OCI-LY3 (cell line): Measurements from ENCODE around the gene SKA1.

Experiments
- H2AFZ ChIP-seq: fragments of 200-600, 300-600 bp; shearing (Covaris generic); 2 replicates; pipeline ENCODE4 v1.6.0; 2014; ENCODE audit warnings: antibody characterized with exemption, low read depth, low read length
- H3K27ac ChIP-seq: fragments of 200-600, 300-600 bp; sonication (generic); 2 replicates; pipeline ENCODE4 v1.5.1; 2014; ENCODE audit warnings: mild to moderate bottlenecking, low read length, moderate library complexity, mixed read lengths
- H3K27me3 ChIP-seq: fragments of 200-600, 300-600 bp; sonication (generic); 2 replicates; pipeline ENCODE4 v1.6.1; 2014; ENCODE audit warnings: low read depth, low read length, mixed read lengths
- H3K36me3 ChIP-seq: fragments of 200-600, 300-600 bp; sonication (generic); replicated peaks from 2 replicates; pipeline ENCODE3; 2014; ENCODE audit warnings: low read depth, low read length, mixed read lengths
- H3K4me1 ChIP-seq: fragments of 300-600, 200-600 bp; sonication (generic); 2 replicates; pipeline ENCODE4 v1.6.1; 2014; ENCODE audit warnings: low read length, mixed read lengths
- H3K4me2 ChIP-seq: fragments of 200-600, 300-600 bp; sonication (generic); 2 replicates; pipeline ENCODE4 v1.6.1; 2014; ENCODE audit warnings: low read length, mixed read lengths
- H3K4me3 ChIP-seq: fragments of 300-600, 200-600 bp; sonication (generic); 2 replicates; pipeline ENCODE4 v1.5.1; 2014; ENCODE audit warnings: antibody characterized with exemption, mild to moderate bottlenecking, low read length, moderate library complexity
- H3K79me2 ChIP-seq: fragments of 300-600, 200-600 bp; shearing (Covaris generic); 2 replicates; pipeline ENCODE4 v1.6.1; 2014; ENCODE audit warnings: mild to moderate bottlenecking, low read length, mixed read lengths
- H3K9ac ChIP-seq: fragments of 300-600, 200-600 bp; shearing (Covaris generic); 2 replicates; pipeline ENCODE4 v1.6.0; 2014; ENCODE audit warnings: mild to moderate bottlenecking, low read length, moderate library complexity
- H3K9me3 ChIP-seq: fragments of 200-600, 300-600 bp; shearing (Covaris generic); 2 replicates; pipeline ENCODE4 v1.6.1; 2014; ENCODE audit warnings: low read length, mixed read lengths; ENCODE audit not compliant: insufficient read depth
- H4K20me1 ChIP-seq: fragments of 200-600, 300-600 bp; sonication (generic); 2 replicates; pipeline ENCODE4 v1.6.1; 2016; ENCODE audit warnings: low read length, mixed read lengths; ENCODE audit not compliant: insufficient read depth
- EZH2phosphoT487 ChIP-seq: fragments of 200-600 bp; shearing (Covaris generic); IDR thresholded peaks from 2 replicates; pipeline ENCODE4 v1.6.1; 2018; ENCODE audit warnings: antibody characterized with exemption, mixed run types, low read depth
- TF ChIP-seq, protein P1 (sequence below): fragments of 200-600, 300-600 bp; sonication (generic); IDR thresholded peaks from 2 replicates; pipeline ENCODE4 v1.5.1; 2014; ENCODE audit warnings: antibody characterized with exemption, low read length, low read depth

SKA1 gene

DNA sequence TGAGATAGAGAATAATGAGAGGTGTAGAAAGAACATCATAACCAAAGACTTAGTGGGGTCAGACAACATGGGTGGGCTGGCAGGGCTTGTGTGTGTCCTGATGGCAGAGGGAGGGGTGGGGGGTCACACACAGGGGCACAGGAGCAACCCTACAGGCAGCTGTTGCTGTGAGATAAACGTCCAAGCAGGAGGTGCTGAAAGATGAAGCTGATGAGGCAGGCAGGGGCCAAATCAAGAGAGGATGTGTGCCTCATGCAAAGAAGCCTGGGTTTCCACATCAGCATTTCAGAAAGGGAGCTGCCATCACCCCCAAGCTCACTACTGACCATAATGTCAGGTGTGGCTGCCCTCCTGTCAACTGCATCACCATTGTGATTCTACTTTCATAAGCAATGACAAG, 16.0 kb upstream of the SKA1 start:
- no peak overlapping the region for H3K27ac ChIP-seq
- H3K4me2 ChIP-seq, result no peak overlapping the region
- no peaks in the 10 kb centered on the region for H3K79me2 ChIP-seq
- no peaks in the 10 kb centered on the region for H4K20me1 ChIP-seq
- no peak overlapping the region for H2AFZ ChIP-seq
- no peaks in the 10 kb centered on the region for H3K9me3 ChIP-seq
- H3K27me3 ChIP-seq, result peaks cover 14% of the 10 kb centered on the region; the same call in 1 of the 2 replicates
- H3K9ac ChIP-seq, result no peak overlapping the region
- H3K4me1 ChIP-seq, result peaks cover 23% of the 10 kb centered on the region
- no peaks in the 10 kb centered on the region for H3K36me3 ChIP-seq
- no peak overlapping the region for H3K4me3 ChIP-seq
- TF ChIP-seq, protein P1, sequence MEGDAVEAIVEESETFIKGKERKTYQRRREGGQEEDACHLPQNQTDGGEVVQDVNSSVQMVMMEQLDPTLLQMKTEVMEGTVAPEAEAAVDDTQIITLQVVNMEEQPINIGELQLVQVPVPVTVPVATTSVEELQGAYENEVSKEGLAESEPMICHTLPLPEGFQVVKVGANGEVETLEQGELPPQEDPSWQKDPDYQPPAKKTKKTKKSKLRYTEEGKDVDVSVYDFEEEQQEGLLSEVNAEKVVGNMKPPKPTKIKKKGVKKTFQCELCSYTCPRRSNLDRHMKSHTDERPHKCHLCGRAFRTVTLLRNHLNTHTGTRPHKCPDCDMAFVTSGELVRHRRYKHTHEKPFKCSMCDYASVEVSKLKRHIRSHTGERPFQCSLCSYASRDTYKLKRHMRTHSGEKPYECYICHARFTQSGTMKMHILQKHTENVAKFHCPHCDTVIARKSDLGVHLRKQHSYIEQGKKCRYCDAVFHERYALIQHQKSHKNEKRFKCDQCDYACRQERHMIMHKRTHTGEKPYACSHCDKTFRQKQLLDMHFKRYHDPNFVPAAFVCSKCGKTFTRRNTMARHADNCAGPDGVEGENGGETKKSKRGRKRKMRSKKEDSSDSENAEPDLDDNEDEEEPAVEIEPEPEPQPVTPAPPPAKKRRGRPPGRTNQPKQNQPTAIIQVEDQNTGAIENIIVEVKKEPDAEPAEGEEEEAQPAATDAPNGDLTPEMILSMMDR, result no peak
- TF ChIP-seq EZH2phosphoT487, result no peak

- Histone ChIP-seq H3K27me3 (peaks cover 20% of the 10 kb centered on the region; the same call in 1 of the 2 replicates), H2AFZ (no peak overlapping the region), H3K27ac (no peak overlapping the region), H3K4me1 (peaks cover 23% of the 10 kb centered on the region), H3K79me2 (no peaks in the 10 kb centered on the region), H3K9me3 (no peaks in the 10 kb centered on the region), H3K4me3 (no peak overlapping the region), H4K20me1 (no peaks in the 10 kb centered on the region), H3K36me3 (no peaks in the 10 kb centered on the region), H3K9ac (no peak overlapping the region), H3K4me2 (no peak overlapping the region)
- no peak for TF ChIP-seq EZH2phosphoT487
- TF ChIP-seq, protein P1, result no peak
These were observed 15.0 kb upstream of the SKA1 start for GRCh38 chr18:50359806-50360205.

- Histone ChIP-seq H4K20me1 (no peaks in the 10 kb centered on the region), H3K27ac (no peak overlapping the region), H3K4me2 (no peak overlapping the region), H3K27me3 (peaks cover 20% of the 10 kb centered on the region; the same call in 1 of the 2 replicates), H3K9me3 (no peaks in the 10 kb centered on the region), H3K4me1 (peaks cover 18% of the 10 kb centered on the region), H3K79me2 (no peaks in the 10 kb centered on the region), H2AFZ (no peak overlapping the region), H3K36me3 (no peaks in the 10 kb centered on the region), H3K4me3 (no peak overlapping the region), H3K9ac (no peak overlapping the region)
- no peak for TF ChIP-seq EZH2phosphoT487
- TF ChIP-seq, protein P1, result no peak
These were observed 14.2 kb upstream of the SKA1 start for GRCh38 chr18:50360611-50361010.

- Histone ChIP-seq H3K79me2 (no peaks in the 10 kb centered on the region), H3K9me3 (peaks cover 16% of the 10 kb centered on the region; the same call in 1 of the 2 replicates), H3K4me3 (no peak overlapping the region), H3K4me2 (no peak overlapping the region), H2AFZ (no peak overlapping the region), H3K4me1 (peaks cover 22% of the 10 kb centered on the region), H3K9ac (no peak overlapping the region), H4K20me1 (no peaks in the 10 kb centered on the region), H3K36me3 (peaks cover 8% of the 10 kb centered on the region), H3K27me3 (no peaks in the 10 kb centered on the region), H3K27ac (no peak overlapping the region)
- TF ChIP-seq, protein P1, result no peak
- TF ChIP-seq EZH2phosphoT487, result no peak
These were observed 5.2 kb upstream of the SKA1 start for GRCh38 chr18:50369672-50370071.
